GM19043 (cell line): ENCODE results near the gene SPSB1.
"Not testable (repeated sequence)": the region's sequence is repeated elsewhere in the genome, so short reads cannot be mapped to it uniquely, and the experiment has no call there.

ENCODE experiments used
- ATAC-seq: cut with Tn5 transposase; IDR thresholded peaks from one replicate; pipeline ENCODE4 v1.9.1; 2021; ENCODE audit warnings: low read depth; ENCODE audit not compliant: unreplicated experiment

SPSB1 gene

DNA sequence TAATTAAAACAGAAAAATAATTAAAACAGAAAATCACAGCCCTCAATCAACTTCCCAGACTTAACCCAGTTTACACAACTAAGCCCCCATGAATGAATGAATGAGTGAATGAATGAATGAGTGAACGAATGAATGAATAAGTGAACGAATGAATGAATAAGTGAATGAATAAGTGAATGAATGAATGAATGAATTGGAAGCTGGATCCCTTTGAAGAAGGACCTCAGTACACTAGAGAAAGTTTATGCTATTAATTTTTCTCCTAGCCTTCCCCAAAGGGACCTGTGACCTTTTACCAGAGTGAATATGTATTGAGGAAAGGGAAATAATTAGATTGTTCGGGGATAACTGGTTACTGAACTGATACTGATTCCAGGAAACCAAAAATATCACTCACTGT, 5.6 kb downstream of the SPSB1 start:
- ATAC-seq = no peak

DNA sequence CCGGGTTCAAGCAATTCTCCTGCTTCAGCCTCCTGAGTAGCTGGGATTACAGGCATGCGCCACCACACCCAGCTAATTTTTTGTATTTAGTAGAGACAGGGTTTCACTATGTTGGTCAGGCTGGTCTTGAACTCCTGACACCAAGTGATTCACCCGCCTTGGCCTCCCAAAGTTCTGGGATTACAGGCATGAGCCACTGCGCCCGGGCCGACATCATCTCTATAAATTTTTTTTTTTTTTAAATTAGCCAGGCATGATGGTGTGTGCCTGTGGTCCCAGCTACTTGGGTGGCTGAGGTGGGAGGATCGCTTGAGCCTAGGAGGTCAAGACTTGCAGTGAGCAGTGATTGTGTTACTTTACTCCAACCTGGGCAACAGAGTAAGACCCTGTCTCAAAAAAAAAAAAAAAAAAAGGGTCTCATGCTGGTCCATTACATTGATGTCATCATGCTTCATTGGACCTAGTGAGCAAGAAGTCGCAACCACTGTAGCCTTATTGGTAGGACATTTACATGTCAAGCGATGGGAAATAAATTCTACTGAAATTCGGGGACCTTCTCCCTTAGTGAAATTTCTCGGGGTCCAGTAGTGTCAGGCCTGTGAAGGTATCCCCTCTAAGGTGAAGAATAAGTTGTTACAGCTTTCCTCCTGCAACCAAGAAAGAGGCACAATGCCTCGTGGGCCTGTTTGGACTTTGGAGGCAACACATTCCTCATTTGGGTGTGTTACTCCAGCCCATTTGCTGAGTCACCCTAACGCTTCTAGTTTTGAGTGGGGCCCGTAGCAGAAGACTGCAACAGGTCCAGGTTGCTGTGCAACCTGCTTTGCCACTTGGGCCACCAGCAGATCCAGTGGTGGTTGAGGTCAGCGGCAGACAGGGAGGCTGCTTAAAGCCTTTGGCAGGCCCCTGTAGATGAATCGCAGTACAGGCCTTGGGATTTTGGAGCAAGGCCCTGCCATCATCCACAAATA, 7.2 kb downstream of the SPSB1 start:
- not testable (repeated sequence) for ATAC-seq

DNA sequence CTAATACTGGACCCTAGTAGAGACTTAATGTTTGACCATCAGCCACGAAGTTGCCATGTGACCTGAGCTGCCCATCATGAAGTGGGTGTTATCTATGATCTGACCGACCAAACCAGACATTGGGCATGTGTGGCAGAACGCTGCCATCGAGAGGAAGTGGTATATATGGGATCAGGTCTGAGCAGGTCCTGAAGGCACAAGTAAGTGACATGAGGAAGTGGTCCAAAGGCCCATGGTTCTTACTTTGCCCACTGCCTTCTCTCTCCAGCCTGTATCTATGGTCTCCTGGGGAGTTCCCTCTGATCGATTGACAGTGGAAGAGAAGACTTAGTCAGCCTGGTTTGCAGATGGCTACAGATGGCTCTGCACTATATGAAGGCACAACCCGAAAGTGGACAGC, 7.9 kb downstream of the SPSB1 start:
- ATAC-seq = no peak

DNA sequence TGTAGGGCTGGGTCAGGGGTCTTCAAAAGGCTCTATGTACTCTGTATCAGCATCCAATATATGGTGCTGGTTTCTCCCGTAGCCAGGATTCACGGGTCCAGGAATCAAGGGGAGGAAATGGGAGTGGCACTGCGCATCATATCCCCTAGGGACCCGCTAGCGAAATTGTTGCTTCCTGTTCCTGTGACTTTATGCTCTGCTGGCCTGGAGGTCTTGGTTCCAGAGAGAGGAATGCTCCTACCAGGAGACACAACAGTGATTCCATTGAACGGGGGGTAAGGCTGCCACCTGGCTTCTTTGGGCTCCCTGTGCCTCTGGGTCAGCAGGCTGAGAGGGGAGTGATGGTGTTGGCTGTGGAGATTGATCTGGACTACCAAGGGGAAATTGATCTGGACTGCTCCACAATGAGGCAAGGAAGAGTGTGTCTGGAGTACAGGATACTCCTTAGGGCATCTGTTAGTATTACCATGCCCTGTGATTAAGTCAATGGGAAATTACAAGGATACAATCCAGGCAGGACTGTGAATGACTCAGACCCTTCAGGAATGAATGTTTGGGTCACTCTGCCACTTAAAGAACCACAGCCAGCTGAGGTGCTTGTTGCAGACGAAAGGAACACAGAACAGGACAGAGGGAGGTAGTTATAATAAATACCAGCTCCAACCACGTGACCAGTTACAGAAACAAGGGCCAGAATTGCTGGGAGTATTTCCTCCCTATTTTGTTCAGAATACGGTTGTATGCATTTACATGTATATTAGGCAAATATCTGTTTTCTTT, 10.2 kb downstream of the SPSB1 start:
- ATAC-seq = no peak

DNA sequence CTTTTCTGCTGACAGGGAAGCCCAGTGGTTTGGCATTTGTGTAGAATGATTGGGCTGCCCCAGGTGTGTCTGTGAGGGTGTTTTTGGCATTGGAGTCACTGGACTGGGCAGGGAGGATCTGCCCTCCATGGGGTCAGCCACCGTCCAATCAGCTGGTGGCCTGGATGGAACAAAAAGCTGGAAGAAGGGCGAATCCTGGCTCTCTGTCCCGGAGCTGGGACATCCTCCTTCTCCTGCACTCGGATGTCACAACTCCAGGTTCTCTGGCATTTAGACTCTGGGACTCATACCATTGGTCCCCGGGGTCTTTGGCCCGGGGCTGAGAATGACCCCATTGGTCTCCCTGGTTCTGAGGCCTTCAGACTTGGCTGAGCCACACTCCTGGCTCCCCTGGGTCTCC, 11.2 kb downstream of the SPSB1 start:
- no peak for ATAC-seq

- no peak for ATAC-seq
Measured at GRCh38 chr1:9305216-9305615, 12.5 kb downstream of the SPSB1 start.

DNA sequence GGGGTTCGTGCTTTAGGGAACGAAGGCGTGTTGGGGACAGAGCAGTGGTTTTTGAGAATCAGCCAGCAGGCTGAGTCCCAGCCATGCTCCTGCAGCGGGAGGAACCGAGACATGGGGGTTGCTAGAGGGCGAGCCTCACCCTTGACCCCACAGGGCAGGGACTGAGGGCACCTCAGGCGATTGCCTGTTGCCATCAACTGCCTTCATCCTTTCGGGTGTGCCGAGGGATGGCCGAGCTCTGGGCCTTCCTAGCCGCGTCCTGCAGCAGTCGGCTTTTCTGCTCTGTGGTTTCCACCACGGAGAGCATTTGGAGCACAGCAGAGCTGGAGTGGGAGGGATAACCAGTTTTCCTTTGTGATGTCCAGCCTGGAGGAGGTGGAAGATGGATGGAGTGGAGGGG, 13.3 kb downstream of the SPSB1 start:
- ATAC-seq = no peak

DNA sequence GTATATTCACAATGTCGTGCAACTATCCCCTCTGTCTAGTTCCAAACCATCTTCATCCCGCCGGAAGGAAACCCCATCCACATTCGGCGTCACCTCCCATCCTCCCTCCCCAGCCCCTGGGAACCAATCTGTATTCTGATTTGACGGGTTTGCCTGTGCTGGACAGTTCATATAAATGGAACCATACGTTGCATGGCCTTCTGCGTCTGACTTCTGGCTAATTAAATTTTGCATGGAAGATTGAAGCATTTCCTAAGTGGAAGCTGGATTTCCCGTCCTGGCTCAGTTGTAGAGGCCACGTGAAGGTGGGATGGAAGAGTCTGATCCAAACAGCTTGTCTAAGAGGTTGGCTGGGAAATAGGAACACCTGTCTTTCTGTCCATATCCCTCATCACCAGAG, 14.6 kb downstream of the SPSB1 start:
- ATAC-seq = no peak

GRCh38 chr1:9308236-9308785, 15.6 kb downstream of the SPSB1 start:
- no peak for ATAC-seq

- ATAC-seq = no peak
Measured at GRCh38 chr1:9309080-9309479, 16.4 kb downstream of the SPSB1 start.

- ATAC-seq = no peak
Measured at GRCh38 chr1:9309991-9310390, 17.3 kb downstream of the SPSB1 start.

- ATAC-seq = no peak
Measured at GRCh38 chr1:9311029-9311428, 18.3 kb downstream of the SPSB1 start.

DNA sequence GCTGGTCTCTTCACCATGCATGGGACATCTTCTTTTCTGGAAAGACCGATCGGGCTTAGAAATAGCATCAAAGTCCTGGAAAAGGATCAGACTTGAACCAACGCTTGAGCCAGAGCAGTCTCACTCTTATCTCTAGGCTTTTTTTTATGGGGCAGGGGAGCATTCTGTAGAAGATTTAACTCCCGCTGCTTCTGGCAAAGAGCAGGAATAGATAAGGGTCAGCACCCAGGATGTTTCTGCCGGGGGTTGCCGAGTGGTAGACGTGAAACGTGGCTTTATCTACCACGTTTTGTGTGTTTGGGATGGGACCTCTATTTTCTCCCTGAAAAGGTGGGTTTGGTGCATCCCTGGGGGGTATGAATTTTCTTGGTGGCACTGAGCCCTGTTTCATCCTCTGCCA, 18.8 kb downstream of the SPSB1 start:
- no peak for ATAC-seq

GRCh38 chr1:9312168-9312720, 19.6 kb downstream of the SPSB1 start:
- no peak for ATAC-seq

DNA sequence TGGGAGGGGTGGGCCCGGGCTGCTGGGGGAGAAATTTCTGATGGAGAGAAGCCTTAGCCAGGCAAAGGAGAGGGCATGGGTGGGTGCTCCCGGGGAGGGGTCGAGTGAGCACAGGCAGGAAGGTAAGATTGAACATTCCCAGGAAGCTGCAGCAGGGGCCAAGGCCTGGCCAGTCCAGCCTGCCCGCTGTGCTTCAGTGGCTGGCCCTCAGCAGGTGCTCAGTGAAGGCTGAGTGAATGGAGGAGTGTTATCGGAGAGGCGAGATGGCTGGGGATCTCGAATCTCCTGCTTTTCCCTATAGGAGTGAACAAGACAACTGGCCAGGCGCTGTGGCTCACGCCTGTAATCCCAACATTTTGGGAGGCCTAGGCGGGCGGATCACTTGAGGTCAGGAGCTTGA, 20.9 kb downstream of the SPSB1 start:
- no peak for ATAC-seq

GRCh38 chr1:9314111-9314510, 21.4 kb downstream of the SPSB1 start:
- ATAC-seq = no peak

DNA sequence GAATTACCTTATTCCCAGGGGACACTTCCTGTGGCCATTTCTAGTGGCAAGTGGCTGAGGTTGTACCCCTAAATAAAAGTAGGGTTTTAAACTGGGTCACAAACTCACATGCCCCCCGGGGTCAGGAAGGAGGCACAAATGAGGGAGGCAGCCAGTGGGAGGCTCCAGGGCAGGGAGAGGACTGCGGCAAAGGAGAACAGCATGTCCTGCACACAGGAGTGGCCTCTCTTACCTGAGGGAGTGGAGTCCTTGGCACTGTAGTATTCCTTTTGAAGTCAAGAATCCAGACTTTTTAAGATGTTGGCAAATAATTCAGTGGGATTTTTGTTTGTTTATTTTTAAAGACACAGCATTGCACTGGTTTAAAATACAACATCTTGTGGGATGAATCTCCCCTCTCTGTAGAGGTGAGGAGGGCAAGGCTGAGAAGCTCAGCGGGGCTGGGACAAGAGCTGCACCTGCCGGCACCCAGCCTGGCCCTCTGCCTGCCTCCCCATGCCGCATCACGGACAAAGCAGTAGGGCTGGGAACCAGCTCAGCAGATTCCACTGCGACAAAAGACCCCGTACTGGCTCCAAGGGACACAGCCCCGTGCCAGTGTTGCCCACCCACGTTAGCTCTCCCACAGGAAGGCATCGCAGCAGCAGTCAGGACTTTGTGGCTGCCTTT, 22.2 kb downstream of the SPSB1 start:
- no peak for ATAC-seq

GRCh38 chr1:9315411-9316079, 22.9 kb downstream of the SPSB1 start:
- no peak for ATAC-seq

GRCh38 chr1:9316080-9316444, 23.4 kb downstream of the SPSB1 start:
- ATAC-seq = no peak

GRCh38 chr1:9316512-9316911, 23.8 kb downstream of the SPSB1 start:
- no peak for ATAC-seq
